PFSK-1 (cell line): ENCODE results near the gene CAMTA1.

Experiments used
- FOXP2 ChIP-seq: optimal IDR thresholded peaks from 2 replicates; pipeline ENCODE3; 2011; ENCODE audit warnings: borderline replicate concordance, control low read depth, inconsistent platforms; ENCODE audit not compliant: insufficient read depth; ENCODE audit errors: extremely low read length, extremely low read depth
- POLR2AphosphoS5 ChIP-seq: IDR thresholded peaks from 2 replicates; pipeline ENCODE4 v1.6.1; 2012; ENCODE audit warnings: low read depth, mild to moderate bottlenecking, control low read depth, low read length, moderate library complexity
- REST ChIP-seq, 2 experiments: IDR thresholded peaks; 2 replicates each; pipeline versions ENCODE4 v1.6.1 to v1.8.0; 2011 to 2012; ENCODE audit warnings: low read depth in 2 of 2, low read length in 2 of 2, control low read depth in 1 of 2, inconsistent platforms in 1 of 2, mild to moderate bottlenecking in 1 of 2, moderate library complexity in 1 of 2; ENCODE audit not compliant: insufficient read depth in 1 of 2
- SIN3A ChIP-seq: IDR thresholded peaks from 2 replicates; pipeline ENCODE4 v1.6.1; 2012; ENCODE audit warnings: mild to moderate bottlenecking, low read length, moderate library complexity, borderline replicate concordance; ENCODE audit not compliant: insufficient read depth
- TAF1 ChIP-seq: IDR thresholded peaks from 2 replicates; pipeline ENCODE4 v1.6.1; 2012; ENCODE audit warnings: low read length, control low read depth, borderline replicate concordance; ENCODE audit not compliant: insufficient read depth

CAMTA1 gene

DNA sequence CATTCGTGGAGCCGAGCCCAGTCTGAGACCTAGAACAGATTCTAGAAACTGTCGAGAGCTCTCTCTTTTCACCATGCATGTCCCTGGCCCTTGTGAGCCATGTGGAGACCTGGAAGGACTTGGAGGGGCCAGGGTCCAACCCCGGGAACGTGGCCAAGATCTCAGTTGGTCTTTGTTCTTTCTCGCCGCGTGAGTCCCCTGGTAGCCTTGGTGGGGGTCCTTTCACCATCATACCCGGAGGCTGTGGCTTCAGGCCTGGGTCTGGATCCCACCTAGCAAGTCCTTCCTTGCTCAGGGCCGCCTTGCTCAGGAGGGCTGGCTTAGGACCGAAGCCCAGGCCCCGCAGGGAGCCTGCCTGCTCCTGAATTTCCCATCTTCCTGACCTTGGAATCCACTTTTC, 168.0 kb downstream of the CAMTA1 start:
- TF ChIP-seq REST (IDR thresholded peaks at IDR 0.05; ENCODE audit: insufficient read depth in 1 of 2, low read depth in 2 of 2, low read length in 2 of 2) (no peak), SIN3A (no peak), FOXP2 (no peak), TAF1 (no peak), POLR2AphosphoS5 (no peak)

DNA sequence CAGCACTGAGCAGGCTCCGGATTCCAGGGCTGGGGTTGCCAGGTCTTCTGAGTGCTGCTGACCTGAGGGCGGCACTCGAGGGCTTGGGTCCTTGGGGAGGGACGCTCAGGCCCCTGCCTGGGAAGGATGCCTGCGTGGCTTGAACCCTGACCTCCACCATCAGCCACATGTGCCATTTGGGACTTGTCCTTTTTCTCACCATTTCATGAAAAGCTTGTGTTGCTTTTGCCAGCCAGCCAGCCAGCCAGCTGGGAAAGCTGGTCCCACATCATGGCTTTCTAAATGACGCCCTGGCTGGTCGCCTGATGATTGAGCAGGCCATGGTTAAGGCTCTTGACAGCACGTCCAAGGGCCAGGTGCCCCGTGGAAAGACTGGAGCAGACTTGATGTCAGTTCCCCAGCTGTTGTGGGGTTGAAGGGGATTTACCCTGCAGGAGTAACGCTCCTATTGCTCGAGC, 168.7 kb downstream of the CAMTA1 start:
- TF ChIP-seq SIN3A: no peak
- TF ChIP-seq FOXP2: no peak

GRCh38 chr1:6954591-6954990, 169.3 kb downstream of the CAMTA1 start:
- TF ChIP-seq POLR2AphosphoS5 (no peak), SIN3A (no peak), FOXP2 (no peak), TAF1 (no peak), REST (IDR thresholded peaks at IDR 0.05; ENCODE audit: insufficient read depth in 1 of 2, low read depth in 2 of 2, low read length in 2 of 2) (no peak)

DNA sequence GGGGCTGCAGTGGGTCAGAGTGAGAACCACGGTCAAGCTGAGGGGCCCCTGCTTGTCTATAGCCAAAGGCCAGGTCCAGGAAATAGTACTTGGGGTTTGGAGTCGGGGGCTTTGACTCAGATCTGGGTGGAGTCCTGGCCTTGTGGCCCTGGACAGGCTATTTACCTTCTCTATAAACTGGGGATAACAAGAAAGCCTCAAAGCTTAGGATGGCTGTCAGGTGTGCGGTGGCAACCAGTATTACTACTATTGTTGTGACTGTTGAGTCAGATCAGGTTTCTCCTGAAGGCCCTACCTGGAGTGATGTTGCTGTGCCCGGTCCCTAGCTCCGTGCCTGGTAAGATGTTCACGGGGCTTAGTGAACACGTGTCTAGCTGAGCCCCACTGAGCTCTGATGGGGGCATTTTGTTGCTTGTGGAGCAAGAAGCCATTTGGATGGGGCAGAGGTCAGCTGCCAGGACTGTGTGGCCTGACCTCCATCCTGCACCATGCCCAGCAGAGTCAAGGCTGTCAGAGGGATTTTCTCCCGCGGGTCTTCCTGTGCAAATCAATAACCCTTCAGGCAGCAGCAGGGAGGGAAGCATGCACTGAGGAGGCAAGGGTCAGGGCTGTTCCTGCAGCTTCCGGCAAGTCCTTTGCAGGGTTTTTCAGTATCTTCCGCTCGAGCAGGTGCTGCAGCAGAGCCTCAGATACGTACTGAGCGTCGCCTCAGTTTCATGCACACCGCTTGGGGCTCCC, 170.3 kb downstream of the CAMTA1 start:
- no peak for TF ChIP-seq TAF1
- no peak for TF ChIP-seq REST (IDR thresholded peaks at IDR 0.05; ENCODE audit: insufficient read depth in 1 of 2, low read depth in 2 of 2, low read length in 2 of 2)
- no peak for TF ChIP-seq FOXP2
- no peak for TF ChIP-seq POLR2AphosphoS5
- TF ChIP-seq SIN3A: no peak

DNA sequence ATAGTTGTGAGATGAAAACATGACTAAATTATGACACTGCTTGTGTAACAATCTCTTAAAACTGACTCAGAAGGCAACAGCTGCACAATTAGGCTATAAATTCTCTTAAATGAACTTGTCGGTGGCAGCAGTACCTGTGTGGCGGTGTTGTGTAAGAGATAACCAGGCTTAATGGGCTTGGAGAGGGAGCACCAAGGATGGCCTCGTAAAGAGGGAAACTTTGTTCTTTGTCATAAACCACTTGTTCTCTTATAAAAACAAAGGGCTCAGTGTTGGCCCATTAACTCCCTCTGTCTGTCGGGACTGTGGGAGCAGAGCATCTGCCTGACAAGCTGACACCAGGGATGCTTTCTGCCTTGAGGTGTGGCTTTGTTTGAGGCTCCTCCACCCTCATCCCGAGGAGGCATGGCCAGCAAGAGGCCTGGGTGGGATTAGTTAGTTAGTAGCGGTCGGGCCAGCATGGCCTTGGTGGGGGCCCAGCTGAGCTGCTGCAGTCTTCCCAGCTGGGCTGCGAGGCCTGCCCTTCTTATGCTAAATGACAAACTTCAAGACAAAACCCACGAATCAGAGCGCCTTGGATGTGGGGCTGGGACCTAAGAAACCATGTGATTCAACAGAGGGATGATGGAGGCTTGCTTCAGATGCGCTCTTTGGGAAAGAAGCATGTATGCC, 171.4 kb downstream of the CAMTA1 start:
- TF ChIP-seq REST (IDR thresholded peaks at IDR 0.05; ENCODE audit: insufficient read depth in 1 of 2, low read depth in 2 of 2, low read length in 2 of 2) (no peak), TAF1 (no peak), POLR2AphosphoS5 (no peak), FOXP2 (no peak), SIN3A (no peak)
